Measurements from ENCODE around the gene SPRR1B. TPM values are rescaled to one million over a fixed set of nuclear protein-coding genes. Genes with fewer than 3 reads are reported as not detected.
A peak's percentile ranks its signal among the peaks of the same experiment; 100 is the strongest.
"Not testable (repeated sequence)": the region's sequence is repeated elsewhere in the genome, so short reads cannot be mapped to it uniquely, and the experiment has no call there.

SPRR1B gene, protein sequence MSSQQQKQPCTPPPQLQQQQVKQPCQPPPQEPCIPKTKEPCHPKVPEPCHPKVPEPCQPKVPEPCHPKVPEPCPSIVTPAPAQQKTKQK
- not detected for polyA plus RNA-seq

DNA sequence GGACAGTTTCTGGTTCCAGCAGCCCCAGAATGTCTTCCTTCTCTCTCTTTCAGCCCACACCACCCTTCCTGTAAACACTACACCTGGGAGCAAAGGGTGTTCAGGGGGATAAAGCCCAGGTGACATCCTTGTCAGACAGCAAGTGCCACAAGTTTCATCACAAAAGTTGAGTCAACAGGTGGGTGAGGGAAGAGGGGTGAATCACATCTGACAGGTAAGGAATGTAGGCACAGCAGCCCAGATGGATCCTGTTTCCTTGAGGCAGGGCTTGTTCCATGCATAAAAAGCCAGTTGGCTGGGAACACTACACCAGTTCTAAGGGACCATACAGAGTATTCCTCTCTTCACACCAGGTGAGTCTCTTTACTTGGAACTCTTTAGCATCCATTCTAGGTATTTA, at the start of gene SPRR1B:
Gene SPRR1B (plus strand): TSS at position 309 of the 400 bp plus-strand sequence. CDS start 1,143 bp downstream, outside the sequence.
- Mint-ChIP-seq H3K27ac (no peak within 1 kb of the TSS), H3K27me3 (peaks cover 5% of the 10 kb centered on the region), H3K9me3 (peaks cover 0 to 3% (median 0%) of the 10 kb centered on the region in 3 donors)

GRCh38 chr1:152982076-152982475, 48.9 kb upstream of the SPRR1B start:
- H3K36me3 Mint-ChIP-seq = no peaks in the 10 kb centered on the region
- peaks cover 0 to 3% (median 2%) of the 10 kb centered on the region in 3 donors for H3K9me3 Mint-ChIP-seq
- no peaks in the 10 kb centered on the region for H3K4me1 Mint-ChIP-seq
- no peak overlapping the region for H3K27ac Mint-ChIP-seq
- H3K4me3 Mint-ChIP-seq = no peak overlapping the region
- peaks cover 21% of the 10 kb centered on the region for H3K27me3 Mint-ChIP-seq

More for the DNA sequence above, at the start of gene SPRR1B:
- peaks cover 0 to 1% (median 0%) of the 10 kb centered on the region in 3 donors for H3K4me1 Mint-ChIP-seq
- peak within 1 kb of the TSS in 1 of 4 donors; percentile 59 for H3K4me3 Mint-ChIP-seq
- no peaks in the 10 kb centered on the region for H3K36me3 Mint-ChIP-seq

DNA sequence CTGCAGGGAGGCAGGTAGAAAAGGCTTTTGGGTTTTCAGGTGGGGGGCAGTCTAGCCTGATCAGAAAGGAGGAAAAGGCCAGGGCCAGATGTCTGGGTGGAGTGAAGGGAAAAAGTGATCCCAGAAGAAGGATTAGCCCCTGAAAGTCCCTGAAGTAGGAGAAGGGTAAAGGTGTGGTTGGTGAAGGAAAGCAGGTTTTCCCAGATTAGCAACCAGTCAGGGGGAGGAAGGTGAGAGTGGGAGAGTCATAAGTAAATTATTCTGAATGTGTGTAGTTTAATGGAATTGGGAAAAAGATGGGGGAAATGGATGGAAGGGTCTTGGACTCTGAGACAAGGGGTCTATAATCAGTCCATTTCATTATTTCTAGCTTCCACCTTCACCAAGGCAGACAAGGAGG, 47.8 kb upstream of the SPRR1B start:
- Mint-ChIP-seq H3K27me3 (peaks cover 18% of the 10 kb centered on the region), H3K9me3 (peaks cover 0 to 5% (median 3%) of the 10 kb centered on the region in 3 donors), H3K4me1 (no peaks in the 10 kb centered on the region), H3K36me3 (no peaks in the 10 kb centered on the region), H3K27ac (no peak overlapping the region), H3K4me3 (peak overlapping the region in 1 of 4 donors; percentile 52)

DNA sequence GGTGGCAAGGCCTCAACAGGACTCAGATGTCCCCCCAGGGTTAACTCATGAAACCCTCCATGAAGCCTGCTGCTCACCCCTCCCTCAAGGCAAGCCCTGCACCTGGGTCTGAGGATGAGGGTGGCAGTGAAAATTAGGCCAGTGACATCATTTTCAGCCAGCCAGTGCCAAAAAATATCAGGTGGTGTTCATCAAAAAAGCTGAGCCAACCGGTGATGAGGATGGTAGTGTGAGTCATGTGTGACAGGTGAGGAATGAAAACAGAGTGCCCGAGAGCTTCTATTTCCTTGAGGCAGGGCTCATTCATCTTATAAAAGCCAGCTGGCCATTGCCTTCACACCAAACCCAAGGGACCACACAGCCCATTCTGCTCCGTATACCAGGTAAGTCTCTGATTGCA, 47.3 kb upstream of the SPRR1B start, which contains the start of gene SPRR1A:
Gene SPRR1A (plus strand): TSS at position 339 of the 400 bp plus-strand sequence. CDS start 1,150 bp downstream, outside the sequence.
- H3K4me3 Mint-ChIP-seq = peak within 1 kb of the TSS in 1 of 4 donors; percentile 52
- peaks cover 0 to 5% (median 3%) of the 10 kb centered on the region in 3 donors for H3K9me3 Mint-ChIP-seq
- H3K27me3 Mint-ChIP-seq = peaks cover 18% of the 10 kb centered on the region
- H3K4me1 Mint-ChIP-seq = no peaks in the 10 kb centered on the region
- no peak within 1 kb of the TSS for H3K27ac Mint-ChIP-seq
- no peaks in the 10 kb centered on the region for H3K36me3 Mint-ChIP-seq

DNA sequence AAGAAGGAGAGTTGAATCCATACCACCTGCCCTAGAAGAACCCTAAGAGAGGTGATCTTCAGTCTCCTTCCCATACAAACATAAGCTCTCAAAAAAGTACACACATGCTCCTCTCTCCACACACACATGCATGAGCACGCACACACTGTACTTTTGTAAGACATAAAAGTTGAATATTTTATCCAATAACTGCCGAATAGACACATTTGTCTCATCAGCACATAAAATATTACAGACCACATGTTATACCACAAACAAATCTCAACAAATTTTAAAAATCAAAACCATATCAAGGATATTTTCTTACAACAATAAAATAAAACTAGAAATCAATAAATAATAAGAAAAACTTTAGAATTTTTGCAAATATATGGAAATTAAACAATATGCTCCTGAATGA, 44.4 kb upstream of the SPRR1B start:
- no peaks in the 10 kb centered on the region for H3K36me3 Mint-ChIP-seq
- no peak overlapping the region for H3K4me3 Mint-ChIP-seq
- H3K4me1 Mint-ChIP-seq = peaks cover 0 to 2% (median 0%) of the 10 kb centered on the region in 3 donors
- no peak overlapping the region for H3K27ac Mint-ChIP-seq
- peaks cover 0 to 5% (median 3%) of the 10 kb centered on the region in 3 donors for H3K9me3 Mint-ChIP-seq
- H3K27me3 Mint-ChIP-seq = peaks cover 13% of the 10 kb centered on the region

DNA sequence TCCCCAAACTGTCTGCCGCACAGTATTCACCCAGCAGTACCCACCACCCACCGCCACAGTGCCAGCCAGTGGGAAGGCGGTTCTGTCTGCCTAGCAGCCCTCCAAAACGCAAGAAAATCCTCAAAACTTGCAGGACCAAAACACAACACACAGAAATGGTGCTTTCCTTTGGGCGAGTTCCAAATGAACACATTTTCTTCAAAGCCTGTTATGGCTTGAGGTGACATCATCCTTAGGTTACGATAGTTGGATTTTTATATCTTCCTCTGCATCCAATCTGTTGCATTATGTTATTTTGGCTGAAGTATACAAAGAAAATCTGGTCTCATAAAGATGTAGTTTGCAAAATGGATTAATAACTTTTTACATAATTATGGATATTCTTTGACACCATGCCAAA, 37.8 kb upstream of the SPRR1B start:
- peaks cover 0 to 7% (median 3%) of the 10 kb centered on the region in 3 donors for H3K9me3 Mint-ChIP-seq
- H3K4me1 Mint-ChIP-seq = peaks cover 0 to 2% (median 0%) of the 10 kb centered on the region in 3 donors
- H3K4me3 Mint-ChIP-seq = no peak overlapping the region
- peaks cover 5% of the 10 kb centered on the region for H3K27me3 Mint-ChIP-seq
- H3K27ac Mint-ChIP-seq = no peak overlapping the region
- peaks cover 3% of the 10 kb centered on the region for H3K36me3 Mint-ChIP-seq

DNA sequence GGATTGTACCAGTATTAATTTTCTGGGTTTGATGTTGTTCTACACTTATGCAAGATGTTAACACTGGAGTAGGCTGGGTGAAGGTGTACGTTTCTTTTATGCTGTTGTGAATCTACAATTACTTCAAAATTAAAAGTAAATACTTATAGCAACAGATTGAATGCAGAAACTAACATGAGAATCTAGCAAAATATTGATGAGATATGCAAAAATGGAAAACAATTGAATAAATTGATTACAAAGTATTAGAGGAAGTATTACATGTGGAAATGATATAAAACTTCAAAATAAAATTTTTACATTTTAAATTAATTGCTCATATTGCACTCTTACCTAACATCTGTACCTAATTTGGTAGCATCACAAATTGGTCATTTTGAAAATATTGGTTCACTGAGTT, 35.2 kb upstream of the SPRR1B start:
- peaks cover 0 to 2% (median 0%) of the 10 kb centered on the region in 3 donors for H3K4me1 Mint-ChIP-seq
- no peak overlapping the region for H3K27ac Mint-ChIP-seq
- H3K27me3 Mint-ChIP-seq = peaks cover 9% of the 10 kb centered on the region
- no peak overlapping the region for H3K4me3 Mint-ChIP-seq
- peaks cover 3% of the 10 kb centered on the region for H3K36me3 Mint-ChIP-seq
- peaks cover 0 to 7% (median 3%) of the 10 kb centered on the region in 3 donors for H3K9me3 Mint-ChIP-seq

DNA sequence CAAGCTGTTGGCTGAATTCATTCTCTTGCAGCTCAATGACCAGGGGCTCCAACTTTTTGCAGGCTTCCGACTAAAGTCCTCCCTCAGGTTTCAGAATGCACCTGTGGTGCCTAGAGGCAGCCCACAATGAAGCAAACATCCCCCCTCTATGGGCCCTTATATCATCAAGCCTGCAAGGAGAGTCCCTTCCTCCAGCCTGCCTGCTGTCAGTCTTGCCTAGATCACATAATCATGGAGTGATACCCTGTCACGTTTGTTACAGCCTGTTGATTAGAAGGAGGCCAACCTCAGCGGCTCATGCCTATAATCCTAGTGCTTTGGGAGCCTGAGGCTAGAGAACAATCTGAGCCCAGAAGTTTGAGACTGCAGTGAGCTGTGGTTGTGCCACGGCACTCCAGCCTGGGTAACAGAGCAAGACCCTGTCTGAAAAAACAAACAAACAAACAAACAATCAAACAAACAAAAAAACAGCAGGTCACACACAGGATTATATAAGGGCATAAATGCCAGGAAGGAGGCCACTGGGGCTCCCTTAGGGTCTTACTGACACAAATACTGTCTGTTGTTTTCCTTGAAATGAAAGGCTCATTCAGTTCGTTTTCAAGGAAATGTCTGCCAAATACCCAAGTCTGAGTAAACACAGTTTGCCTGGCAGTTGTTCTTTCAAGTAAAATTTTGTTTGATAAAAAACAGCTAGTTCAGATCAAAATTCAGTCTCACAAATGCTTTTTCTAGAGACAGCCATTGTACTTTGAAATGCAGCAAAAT, 34.2 kb upstream of the SPRR1B start:
- Mint-ChIP-seq H3K27ac (no peak overlapping the region), H3K9me3 (peaks cover 0 to 7% (median 3%) of the 10 kb centered on the region in 3 donors)

DNA sequence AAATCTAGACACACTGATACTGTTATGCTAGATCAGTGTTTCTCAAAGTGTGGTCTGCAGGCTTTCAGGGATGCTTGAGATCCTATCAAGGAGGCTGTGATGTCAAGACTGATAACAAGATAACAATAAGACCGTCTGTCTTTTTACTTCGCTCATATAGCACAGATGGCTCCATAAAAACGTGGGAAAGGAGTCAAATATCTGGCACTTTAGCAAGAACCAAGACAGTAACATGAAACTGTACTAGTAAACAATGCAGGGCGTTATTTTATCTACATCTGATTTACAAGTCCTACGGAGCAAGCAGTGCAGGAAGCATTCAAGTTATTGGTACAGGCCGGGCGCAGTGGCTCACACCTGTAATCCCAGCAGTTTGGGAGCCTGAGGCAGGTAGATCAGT, 33.1 kb upstream of the SPRR1B start:
- Mint-ChIP-seq H3K9me3 (peaks cover 0 to 7% (median 3%) of the 10 kb centered on the region in 3 donors), H3K27ac (no peak overlapping the region), H3K4me3 (no peak overlapping the region), H3K4me1 (no peaks in the 10 kb centered on the region), H3K36me3 (peaks cover 3% of the 10 kb centered on the region), H3K27me3 (peaks cover 11% of the 10 kb centered on the region)

More for the DNA sequence above, 34.2 kb upstream of the SPRR1B start:
- Mint-ChIP-seq H3K4me3 (no peak overlapping the region), H3K4me1 (no peaks in the 10 kb centered on the region), H3K36me3 (peaks cover 3% of the 10 kb centered on the region), H3K27me3 (peaks cover 8% of the 10 kb centered on the region)

GRCh38 chr1:152998476-152998875, 32.5 kb upstream of the SPRR1B start:
- H3K9me3 Mint-ChIP-seq = peaks cover 0 to 7% (median 3%) of the 10 kb centered on the region in 3 donors
- no peak overlapping the region for H3K4me3 Mint-ChIP-seq
- no peaks in the 10 kb centered on the region for H3K4me1 Mint-ChIP-seq
- H3K27me3 Mint-ChIP-seq = peaks cover 11% of the 10 kb centered on the region
- H3K36me3 Mint-ChIP-seq = peaks cover 3% of the 10 kb centered on the region
- H3K27ac Mint-ChIP-seq = no peak overlapping the region

DNA sequence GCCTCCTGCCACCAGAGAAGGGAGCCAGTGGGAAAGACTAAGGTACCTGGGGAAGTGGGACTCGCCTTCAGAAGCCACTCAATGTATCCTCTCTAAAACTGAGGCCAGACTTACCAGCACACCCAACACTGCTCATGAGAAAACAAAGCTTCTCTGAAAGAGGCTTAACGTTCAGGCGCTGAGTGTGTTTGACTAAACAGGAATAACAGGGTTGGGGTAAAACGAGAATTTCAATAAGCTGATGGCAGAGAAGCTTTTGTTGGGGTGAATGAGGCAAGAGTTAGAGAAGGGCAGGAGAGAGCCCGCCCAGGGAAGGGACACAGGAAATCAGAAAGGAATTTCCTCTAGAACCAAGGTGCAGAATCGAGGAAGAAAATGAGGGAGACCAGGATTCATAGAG, 31.2 kb upstream of the SPRR1B start:
- Mint-ChIP-seq H3K4me3 (peak overlapping the region in 1 of 4 donors; percentile 20), H3K36me3 (peaks cover 3% of the 10 kb centered on the region), H3K4me1 (no peaks in the 10 kb centered on the region)

DNA sequence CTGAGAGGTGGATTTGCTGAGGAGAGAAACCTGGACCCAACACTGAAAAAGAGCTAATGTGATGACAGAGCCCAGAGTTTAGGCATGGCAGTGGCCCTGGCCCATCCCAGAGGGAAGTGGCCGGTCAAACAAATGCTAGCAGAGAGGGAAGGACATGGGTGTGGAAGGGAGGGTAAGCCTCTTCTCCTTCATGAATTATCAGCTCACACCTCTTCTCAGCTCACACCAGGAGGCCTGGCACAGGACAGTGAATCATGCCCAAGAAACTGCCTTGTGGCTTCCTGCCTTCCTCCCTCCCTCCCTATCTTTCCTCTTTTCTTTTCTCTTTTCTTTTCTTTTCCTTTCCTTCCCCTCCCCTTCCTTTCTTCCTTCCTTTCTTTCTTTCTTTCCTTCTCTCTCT, 30.7 kb upstream of the SPRR1B start:
- Mint-ChIP-seq H3K9me3 (peaks cover 0 to 4% (median 3%) of the 10 kb centered on the region in 3 donors), H3K4me1 (no peaks in the 10 kb centered on the region), H3K4me3 (no peak overlapping the region)

More for the DNA sequence above, 31.2 kb upstream of the SPRR1B start:
- Mint-ChIP-seq H3K27ac (no peak overlapping the region), H3K9me3 (peaks cover 0 to 7% (median 3%) of the 10 kb centered on the region in 3 donors), H3K27me3 (peaks cover 11% of the 10 kb centered on the region)

GRCh38 chr1:153001382-153001781, 29.6 kb upstream of the SPRR1B start, which contains the start of gene SPRR3:
TSS of gene SPRR3 (plus strand) at chr1:153001749. CDS start at chr1:153003021, 1,272 bp downstream.
- Mint-ChIP-seq H3K4me1 (no peaks in the 10 kb centered on the region), H3K27me3 (peaks cover 8% of the 10 kb centered on the region)

More for the DNA sequence above, 30.7 kb upstream of the SPRR1B start:
- Mint-ChIP-seq H3K27ac (no peak overlapping the region), H3K36me3 (peaks cover 3% of the 10 kb centered on the region), H3K27me3 (peaks cover 8% of the 10 kb centered on the region)

DNA sequence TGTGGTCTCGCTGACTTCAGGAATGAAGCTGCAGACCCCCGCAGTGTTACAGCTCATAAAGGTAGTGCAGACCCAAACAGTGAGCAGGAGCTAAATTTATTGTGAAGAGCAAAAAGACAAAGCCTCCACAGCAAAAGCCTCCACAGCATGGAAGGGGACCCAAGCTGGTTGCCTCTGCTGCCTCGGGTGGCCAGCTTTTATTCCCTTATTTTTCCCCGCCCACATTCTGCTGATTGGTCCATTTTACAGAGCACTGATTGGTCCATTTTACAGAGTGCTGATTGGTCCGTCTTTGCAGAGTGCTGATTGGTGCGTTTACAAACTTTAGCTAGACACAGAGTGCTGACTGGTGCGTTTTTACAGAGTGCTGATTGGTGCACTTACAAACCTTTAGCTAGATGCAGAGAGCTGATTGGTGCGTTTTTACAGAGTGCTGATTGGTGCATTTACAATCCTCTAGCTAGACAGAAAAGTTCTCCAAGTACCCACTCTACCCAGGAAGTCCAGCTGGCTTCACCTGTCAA, 19.7 kb upstream of the SPRR1B start:
- not testable (repeated sequence) for H3K27ac Mint-ChIP-seq, H3K36me3 Mint-ChIP-seq, H3K4me3 Mint-ChIP-seq, H3K9me3 Mint-ChIP-seq, H3K27me3 Mint-ChIP-seq, H3K4me1 Mint-ChIP-seq

More at GRCh38 chr1:153001382-153001781, 29.6 kb upstream of the SPRR1B start, which contains the start of gene SPRR3:
- Mint-ChIP-seq H3K36me3 (peaks cover 3% of the 10 kb centered on the region), H3K9me3 (no peaks in the 10 kb centered on the region), H3K27ac (no peak within 1 kb of the TSS), H3K4me3 (no peak within 1 kb of the TSS)

DNA sequence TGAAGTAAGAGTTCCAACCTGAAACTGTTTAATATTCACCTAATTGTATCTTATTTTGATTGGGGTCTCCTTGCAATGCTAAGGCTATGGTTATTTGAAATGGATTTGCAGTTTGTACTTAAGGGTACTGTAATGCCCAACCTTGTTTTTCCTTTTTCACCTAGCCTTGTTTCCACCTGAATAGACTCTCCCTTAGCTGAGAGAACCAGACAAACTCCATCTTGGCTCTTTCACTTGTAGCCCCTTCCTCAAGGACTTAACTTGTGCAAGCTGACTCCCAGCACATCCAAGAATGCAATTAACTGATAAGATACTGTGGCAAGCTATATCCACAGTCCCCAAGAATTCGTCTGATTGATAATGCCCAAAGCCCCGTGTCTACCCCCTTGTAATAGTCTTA, 9.2 kb upstream of the SPRR1B start:
- H3K27me3 Mint-ChIP-seq = peaks cover 11% of the 10 kb centered on the region
- not testable (repeated sequence) for H3K4me3 Mint-ChIP-seq, H3K4me1 Mint-ChIP-seq, H3K27ac Mint-ChIP-seq, H3K9me3 Mint-ChIP-seq, H3K36me3 Mint-ChIP-seq
